ENCODE results near the gene SLFN11.
A peak's percentile ranks its signal among the peaks of the same experiment; 100 is the strongest.
"Not testable (repeated sequence)": the region's sequence is repeated elsewhere in the genome, so short reads cannot be mapped to it uniquely, and the experiment has no call there.

The SLFN11 gene

DNA sequence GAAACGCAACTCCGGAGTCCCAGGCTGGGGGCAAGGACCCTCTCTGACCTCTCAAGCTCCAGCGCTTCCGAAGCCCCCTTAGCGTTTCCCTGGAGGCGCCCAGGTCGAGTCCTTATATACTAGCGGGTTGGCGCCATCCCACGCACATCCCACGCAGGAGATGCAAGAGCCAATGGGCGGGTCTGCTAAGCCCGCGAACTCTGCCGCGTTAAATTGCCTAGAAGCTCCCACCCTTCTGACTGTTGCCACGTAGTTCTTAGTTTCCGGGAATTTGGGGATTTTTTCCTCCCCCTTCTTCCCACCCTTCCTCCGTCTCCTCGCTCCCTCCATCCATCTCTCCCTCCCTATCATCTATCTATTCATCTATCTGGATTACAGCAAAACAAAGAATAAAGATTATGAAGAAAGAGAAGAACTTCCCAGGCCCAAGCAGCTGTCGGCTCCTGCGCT lies at the start of gene SLFN11:
TSS of gene SLFN11 (minus strand) at position 88 of the 450 bp plus-strand sequence. CDS start 9,814 bp downstream, outside the sequence.
- peak; percentile 82 for DNase-seq

DNA sequence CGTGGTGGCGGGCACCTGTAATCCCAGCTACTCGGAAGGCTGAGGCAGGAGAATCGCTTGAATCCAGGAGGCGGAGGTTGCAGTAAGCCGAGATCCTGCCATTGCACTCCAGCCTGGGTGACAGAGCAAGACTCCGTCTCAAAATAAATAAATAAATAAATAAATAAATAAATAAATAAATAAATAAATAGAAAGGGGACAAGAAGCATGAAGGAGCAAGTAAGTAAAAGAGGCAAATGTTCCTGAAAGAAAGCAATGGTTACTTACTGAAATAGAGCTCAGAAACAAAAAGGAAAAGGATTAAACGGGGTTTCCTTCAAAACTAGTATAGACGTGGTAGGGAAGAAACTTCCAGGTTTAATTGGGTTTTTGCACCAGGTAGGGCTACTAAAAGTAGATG lies 47.6 kb upstream of the SLFN11 start:
- DNase-seq: not testable (repeated sequence)

DNA sequence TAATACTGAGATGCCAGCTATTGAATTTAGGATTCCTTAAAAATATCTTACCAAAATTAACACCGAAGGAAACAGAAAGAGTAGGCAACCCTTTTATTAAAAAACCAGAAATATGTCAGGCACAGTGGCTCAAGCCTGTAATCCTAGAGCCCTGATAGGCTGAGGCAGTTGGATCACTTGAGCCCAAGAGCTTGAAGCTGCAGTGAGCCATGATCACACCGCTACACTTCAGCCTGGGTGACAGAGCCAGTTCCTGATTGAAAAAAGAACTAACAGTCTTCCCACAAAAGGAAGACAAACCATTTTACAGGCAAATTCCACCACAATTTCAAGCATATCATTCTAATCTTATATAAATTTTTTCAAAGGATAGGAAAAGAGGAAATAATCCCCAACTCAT lies 43.2 kb upstream of the SLFN11 start:
- no peak for DNase-seq

DNA sequence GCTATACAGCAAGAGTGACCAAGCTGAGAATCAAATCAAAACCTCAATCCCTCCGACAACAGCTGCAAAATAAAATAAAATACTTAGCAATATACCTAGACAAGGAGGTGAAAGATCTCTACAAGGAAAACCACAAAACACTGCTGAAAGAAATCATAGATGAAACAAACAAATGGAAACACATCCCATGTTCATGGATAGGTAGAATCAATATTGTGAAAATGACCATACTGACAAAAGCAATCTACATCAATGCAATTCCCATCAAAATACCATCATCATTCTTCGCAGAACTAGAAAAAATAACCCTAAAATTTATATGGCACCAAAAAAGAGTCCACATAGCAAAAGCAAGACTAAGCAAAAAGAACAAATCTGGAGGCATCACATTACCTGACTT lies 41.3 kb upstream of the SLFN11 start:
- not testable (repeated sequence) for DNase-seq

- no peak for DNase-seq
Observed at GRCh38 chr17:35414247-35414646, 40.8 kb upstream of the SLFN11 start.

DNA sequence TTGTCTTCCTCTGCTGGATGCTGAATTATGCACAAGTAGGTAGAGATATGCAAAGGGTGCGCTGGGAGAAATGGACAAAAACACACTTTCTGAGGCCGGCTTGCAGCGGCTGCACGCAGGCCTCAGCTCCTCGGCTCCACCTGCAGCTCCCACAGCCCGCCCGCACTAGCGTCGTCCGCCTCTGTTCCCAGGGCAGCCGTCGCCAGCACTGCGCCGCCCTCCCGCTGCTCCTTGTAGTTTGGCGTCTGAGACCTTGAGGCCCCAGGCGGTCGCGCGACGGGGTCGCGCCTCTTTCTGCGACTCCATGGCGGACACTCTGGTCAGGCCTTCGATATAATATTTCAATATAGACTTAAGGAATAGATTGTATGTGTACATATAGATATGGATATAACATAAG lies 34.1 kb upstream of the SLFN11 start:
- DNase-seq: no peak

DNA sequence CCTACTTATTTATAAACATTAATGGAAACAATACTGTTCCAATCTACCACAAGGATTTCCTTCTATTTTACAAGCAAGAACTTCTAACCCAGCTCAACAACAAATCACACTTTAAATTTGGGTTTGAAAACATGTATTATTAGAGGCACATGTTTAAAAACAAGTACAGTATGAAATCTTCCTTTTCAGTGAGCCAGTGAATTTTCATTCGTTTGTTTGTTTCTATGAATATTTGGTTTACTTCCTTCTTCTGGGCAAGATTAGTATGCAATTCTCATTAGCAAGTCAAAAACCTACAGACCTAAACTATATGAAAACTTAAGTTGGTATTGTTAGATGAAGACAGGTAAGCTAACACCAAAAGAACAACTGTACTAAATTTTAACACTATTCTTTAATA lies 33.1 kb upstream of the SLFN11 start:
- DNase-seq: no peak

- no peak for DNase-seq
Observed at GRCh38 chr17:35404360-35404759, 30.9 kb upstream of the SLFN11 start.

- DNase-seq: not testable (repeated sequence)
Observed at GRCh38 chr17:35393783-35394182, 20.4 kb upstream of the SLFN11 start.

GRCh38 chr17:35390663-35391062 lies 17.2 kb upstream of the SLFN11 start:
- no peak for DNase-seq

DNA sequence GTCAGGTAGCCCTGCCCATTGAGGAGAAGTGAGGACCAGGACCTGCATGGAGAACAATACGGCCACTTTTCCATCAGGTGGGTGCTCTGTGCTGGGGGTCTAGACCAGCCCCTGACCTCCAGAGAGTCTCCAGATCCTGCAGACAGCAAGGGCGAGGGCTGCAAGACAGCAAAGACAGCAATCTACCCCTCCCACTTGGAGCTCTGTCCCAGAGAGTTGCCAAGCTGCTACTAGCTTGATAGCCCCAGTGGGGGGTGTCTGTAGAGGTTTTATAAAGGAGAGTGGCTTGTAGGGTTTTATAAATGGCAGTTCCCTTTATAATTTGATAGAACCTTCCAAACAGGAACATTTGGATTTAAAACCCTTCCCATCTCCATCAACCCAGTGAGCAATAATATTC lies 16.7 kb upstream of the SLFN11 start:
- DNase-seq: no peak

DNA sequence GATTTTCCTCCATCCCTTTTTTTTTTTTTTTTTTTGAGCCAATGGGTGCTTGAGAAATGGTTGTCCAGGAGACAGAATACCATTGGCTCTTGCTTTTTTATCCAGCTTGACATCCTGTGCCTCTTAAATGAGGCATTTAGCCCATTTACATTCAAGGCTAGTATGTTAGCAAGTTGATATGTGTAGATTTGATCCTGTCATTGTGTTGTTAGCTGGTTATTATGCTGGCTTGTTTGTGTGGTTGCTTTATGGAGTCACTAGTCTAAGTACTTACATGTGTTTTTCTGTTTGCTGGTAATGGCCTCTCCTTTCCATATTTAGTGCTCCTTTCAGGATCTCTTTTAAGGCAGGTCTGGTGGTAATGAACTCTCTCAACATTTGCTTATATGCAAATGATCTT lies 14.1 kb upstream of the SLFN11 start:
- no peak for DNase-seq

DNA sequence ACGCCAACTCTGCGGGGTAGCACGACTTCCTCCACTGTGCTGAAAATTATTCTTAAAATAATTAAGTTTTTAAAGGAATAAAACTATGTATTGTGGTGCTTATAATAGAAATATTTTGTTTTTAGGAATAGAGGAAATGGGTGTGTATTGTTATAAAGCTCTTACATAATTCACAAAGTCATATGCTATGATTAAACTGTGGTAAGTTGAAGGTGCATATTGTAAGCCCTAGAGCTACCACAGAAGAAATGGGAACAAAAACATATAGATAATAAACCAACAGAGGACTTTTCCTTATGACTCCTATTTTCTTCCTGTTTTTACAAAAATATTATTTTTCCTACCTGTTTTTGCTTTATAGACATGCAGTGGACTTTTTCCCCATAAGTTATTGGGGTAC lies 4.3 kb upstream of the SLFN11 start:
- DNase-seq: no peak

GRCh38 chr17:35377068-35377467 lies 3.6 kb upstream of the SLFN11 start:
- DNase-seq: no peak

- DNase-seq: no peak
Observed at GRCh38 chr17:35376245-35376644, 2.8 kb upstream of the SLFN11 start.

- no peak for DNase-seq
Observed at GRCh38 chr17:35374766-35375344, 1.4 kb upstream of the SLFN11 start.

GRCh38 chr17:35373984-35374765 lies 754 bp upstream of the SLFN11 start:
- DNase-seq: peak; percentile 53

DNA sequence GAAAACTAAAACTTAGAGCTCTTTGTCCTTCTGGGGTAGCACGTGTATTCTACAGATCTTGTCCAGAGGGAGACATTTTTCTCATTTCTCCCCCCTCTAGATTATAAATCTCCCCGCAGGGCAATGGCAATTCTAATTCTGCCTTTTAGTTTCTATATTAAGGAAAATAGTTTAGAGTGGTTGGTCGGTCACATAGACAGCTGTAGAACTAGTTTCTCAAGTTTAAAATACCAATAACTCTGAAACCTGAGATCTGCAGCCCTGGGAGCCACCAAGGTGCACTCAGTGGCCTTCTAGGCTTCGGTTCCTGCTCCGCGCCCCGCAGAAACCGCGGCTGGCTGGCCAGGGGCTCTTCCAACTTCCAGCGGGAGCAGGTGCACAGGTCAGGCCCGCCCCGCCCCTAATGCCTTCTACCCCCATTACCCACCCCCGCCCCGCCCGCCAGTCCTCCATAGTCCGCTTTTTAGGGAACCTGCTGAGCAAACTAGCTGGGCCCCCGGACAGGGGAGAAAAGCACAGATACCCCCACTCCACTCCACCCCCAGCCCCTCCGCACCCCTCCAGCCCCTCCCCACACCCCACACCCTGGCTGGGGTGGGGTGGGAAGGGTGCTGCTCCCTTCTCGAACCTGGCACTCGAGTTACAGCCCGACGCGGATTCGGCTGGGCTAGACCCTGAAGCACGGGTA lies 431 bp downstream of the SLFN11 start:
- DNase-seq: no peak

- DNase-seq: no peak
Observed at GRCh38 chr17:35371934-35372333, 1.5 kb downstream of the SLFN11 start.

DNA sequence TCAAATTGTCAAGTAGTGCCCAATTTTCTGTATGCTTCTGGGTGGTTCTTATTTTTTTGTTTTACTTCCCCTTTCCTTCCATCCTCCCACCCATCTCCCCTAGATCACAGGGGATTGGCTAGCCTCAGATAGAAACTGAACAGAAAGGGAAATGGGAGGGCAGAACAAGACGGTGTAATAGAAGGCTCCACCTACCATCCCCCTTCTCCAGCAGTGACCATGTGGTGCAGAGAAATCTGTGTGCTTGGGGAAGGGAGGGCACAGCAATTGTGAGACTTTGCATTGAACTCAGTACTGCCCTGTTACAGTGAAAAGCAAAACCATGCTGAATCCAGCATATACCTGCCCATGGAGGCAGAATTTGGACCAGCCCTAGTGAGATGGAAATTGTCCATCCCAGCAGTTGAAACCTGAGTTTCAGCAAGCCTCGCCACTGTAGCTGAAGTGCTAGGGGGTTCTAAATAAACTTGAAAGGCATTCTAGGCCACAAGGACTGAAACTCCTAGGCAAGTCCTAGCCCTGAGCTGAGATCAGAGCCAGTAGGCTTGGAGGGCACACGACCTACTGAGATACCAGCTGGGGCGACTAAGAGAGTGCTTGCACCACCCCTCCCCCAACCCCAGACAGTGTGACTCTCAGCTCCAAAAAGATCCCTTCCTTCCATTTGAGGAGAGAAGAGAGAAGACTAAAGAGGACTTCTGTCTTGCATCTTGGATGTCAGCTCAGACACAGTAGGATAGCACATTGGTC lies 5.2 kb downstream of the SLFN11 start:
- DNase-seq: no peak

- DNase-seq: no peak
Observed at GRCh38 chr17:35361027-35361426, 12.4 kb downstream of the SLFN11 start.

- DNase-seq: no peak
Observed at GRCh38 chr17:35359398-35359797, 14.0 kb downstream of the SLFN11 start.

- no peak for DNase-seq
Observed at GRCh38 chr17:35352284-35352683, 21.1 kb downstream of the SLFN11 start.
